Kidney (tissue), 14 donors: ENCODE measurements around the gene TMEM170A. TPM values are rescaled to one million over a fixed set of nuclear protein-coding genes. Genes with fewer than 3 reads are reported as not detected.
A peak's percentile ranks its signal among the peaks of the same experiment; 100 is the strongest.
"Not testable (repeated sequence)": the region's sequence is repeated elsewhere in the genome, so short reads cannot be mapped to it uniquely, and the experiment has no call there.

Source experiments
- DNase-seq, 5 donors: peaks; one replicate each; pipeline ENCODE4 v3.0.0-alpha.2; 2013 to 2020
- FAIRE-seq: peaks from 2 replicates; lab custom pipeline; 2012; peaks lifted over from hg19 to GRCh38; lab: Jason Lieb, UNC
- H3K27ac ChIP-seq, 2 donors: one replicate each; pipeline ENCODE4 v1.7.0; 2013; ENCODE audit warnings: low read depth in 2 of 2, low read length in 2 of 2, inconsistent platforms in 1 of 2
- H3K27me3 ChIP-seq: one replicate; pipeline ENCODE4 v1.7.1; 2013; ENCODE audit warnings: low read length, inconsistent platforms; ENCODE audit not compliant: control insufficient read depth, insufficient read depth
- H3K36me3 ChIP-seq, 3 donors: one replicate each; pipeline versions ENCODE4 v1.7.0 to v1.7.1; 2013; ENCODE audit warnings: low read length in 3 of 3, control low read depth in 1 of 3, inconsistent platforms in 1 of 3; ENCODE audit not compliant: insufficient read depth in 3 of 3, control insufficient read depth in 2 of 3
- H3K4me1 ChIP-seq, 3 donors: one replicate each; pipeline versions ENCODE4 v1.7.0 to v1.7.1; 2013; ENCODE audit warnings: low read length in 3 of 3, inconsistent platforms in 1 of 3, low read depth in 1 of 3; ENCODE audit not compliant: control insufficient read depth in 2 of 3, insufficient read depth in 2 of 3
- H3K4me3 ChIP-seq, 3 donors: one replicate each; pipeline versions ENCODE4 v1.7.0 to v1.8.1; 2013; ENCODE audit warnings: low read length in 3 of 3, control low read depth in 1 of 3, inconsistent platforms in 1 of 3
- H3K9ac ChIP-seq, 3 donors: one replicate each; pipeline versions ENCODE4 v1.7.0 to v1.7.1; 2013; ENCODE audit warnings: low read length in 3 of 3, control low read depth in 1 of 3, inconsistent platforms in 1 of 3
- H3K9me3 ChIP-seq, 3 donors: one replicate each; pipeline versions ENCODE4 v1.7.0 to v1.7.1; 2013; ENCODE audit warnings: low read length in 3 of 3, control low read depth in 1 of 3, inconsistent platforms in 1 of 3; ENCODE audit not compliant: control insufficient read depth in 2 of 3, insufficient read depth in 1 of 3
- intact Hi-C: fragments of 100-400 bp; cut with DNase I; formaldehyde crosslinking; loops from one replicate; pipeline ENCODE4 v1.11.1; 2022
- polyA plus RNA-seq: library from polyadenylated mRNA; stranded (reverse); fragments of 350-450 nt; fragmentation: Illumina TruSeq; extraction: RNeasy Lipid Tissue Mini Kit (QIAGEN cat#74804); gene quantifications from one replicate; pipeline ENCODE4 v1.2.3, GENCODE V29; 2014; ENCODE audit warnings: low read depth, low replicate concordance; ENCODE audit not compliant: insufficient read depth
- total RNA-seq: library from RNA; stranded (reverse); fragmentation: NEBNext Ultra II Directional; extraction: Animal tissue kit (Norgen Biotek cat#: 25700); gene quantifications from one replicate; pipeline ENCODE4 v1.2.1, GENCODE V29; 2021
- TF ChIP-seq, protein P1 (sequence below): IDR thresholded peaks from 3 replicates; pipeline ENCODE4 v1.5.1; 2012; ENCODE audit warnings: mild to moderate bottlenecking, moderate library complexity, borderline replicate concordance; ENCODE audit not compliant: insufficient read depth; ENCODE audit errors: extremely low read depth
- donor health status: control.
- donor health status: control.
- donor health status: control.
- donor health status: control.
- donor health status: control.
- donor health status: DM: yes; HTN: yes; CAD: no.
- donor health status: Normal renal cell carcinoma (clear cell type).

TMEM170A gene
- total and polyA plus RNA-seq, 2 donors from 2014 or later, result 10.2 to 22.8 TPM

DNA sequence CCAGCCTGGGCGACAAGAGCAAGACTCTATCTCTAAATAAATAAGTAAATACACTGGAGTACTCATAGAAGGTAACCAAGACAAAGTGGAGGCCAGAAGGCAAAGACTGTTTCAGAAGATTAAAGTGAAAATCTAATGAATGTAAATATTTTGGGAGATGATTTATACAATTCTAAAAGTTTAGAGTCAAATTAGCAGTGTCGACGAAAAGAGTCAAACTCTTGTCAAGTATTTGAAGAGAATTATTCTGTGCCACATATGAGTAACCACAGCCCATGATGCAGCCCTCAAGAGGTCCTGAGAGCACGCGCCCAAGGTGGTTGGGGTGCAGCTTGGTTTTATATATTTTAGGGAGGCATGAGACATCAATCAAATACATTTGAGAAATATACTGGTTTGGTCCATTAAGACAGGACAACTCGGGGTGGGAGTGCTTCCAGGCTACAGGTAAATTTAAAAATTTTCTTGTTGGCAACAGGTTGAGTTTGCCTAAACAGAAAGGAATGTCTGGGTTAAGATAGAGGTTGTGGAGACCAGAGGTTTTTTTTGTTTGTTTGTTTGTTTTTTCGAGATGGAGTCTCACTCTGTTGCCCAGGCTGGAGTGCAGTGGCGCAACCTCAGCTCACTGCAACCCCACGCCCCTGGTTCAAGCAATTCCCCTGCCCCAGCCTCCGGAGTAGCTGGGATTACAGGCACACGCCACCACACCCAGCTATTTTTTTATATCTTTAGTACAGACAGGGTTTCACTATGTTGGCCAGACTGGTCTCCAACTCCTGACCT is 34.7 kb downstream of the TMEM170A start:
- Histone ChIP-seq H3K4me3 (no peak overlapping the region), H3K36me3 (no peaks in the 10 kb centered on the region), H3K27me3 (no peaks in the 10 kb centered on the region), H3K27ac (no peak overlapping the region), H3K4me1 (peaks cover 0 to 7% (median 6%) of the 10 kb centered on the region in 3 donors), H3K9ac (no peak overlapping the region), H3K9me3 (no peaks in the 10 kb centered on the region)
- FAIRE-seq, result no peak
- intact Hi-C loops, result no loop called here
- no peak for DNase-seq
- TF ChIP-seq, protein P1, sequence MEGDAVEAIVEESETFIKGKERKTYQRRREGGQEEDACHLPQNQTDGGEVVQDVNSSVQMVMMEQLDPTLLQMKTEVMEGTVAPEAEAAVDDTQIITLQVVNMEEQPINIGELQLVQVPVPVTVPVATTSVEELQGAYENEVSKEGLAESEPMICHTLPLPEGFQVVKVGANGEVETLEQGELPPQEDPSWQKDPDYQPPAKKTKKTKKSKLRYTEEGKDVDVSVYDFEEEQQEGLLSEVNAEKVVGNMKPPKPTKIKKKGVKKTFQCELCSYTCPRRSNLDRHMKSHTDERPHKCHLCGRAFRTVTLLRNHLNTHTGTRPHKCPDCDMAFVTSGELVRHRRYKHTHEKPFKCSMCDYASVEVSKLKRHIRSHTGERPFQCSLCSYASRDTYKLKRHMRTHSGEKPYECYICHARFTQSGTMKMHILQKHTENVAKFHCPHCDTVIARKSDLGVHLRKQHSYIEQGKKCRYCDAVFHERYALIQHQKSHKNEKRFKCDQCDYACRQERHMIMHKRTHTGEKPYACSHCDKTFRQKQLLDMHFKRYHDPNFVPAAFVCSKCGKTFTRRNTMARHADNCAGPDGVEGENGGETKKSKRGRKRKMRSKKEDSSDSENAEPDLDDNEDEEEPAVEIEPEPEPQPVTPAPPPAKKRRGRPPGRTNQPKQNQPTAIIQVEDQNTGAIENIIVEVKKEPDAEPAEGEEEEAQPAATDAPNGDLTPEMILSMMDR, result no peak

DNA sequence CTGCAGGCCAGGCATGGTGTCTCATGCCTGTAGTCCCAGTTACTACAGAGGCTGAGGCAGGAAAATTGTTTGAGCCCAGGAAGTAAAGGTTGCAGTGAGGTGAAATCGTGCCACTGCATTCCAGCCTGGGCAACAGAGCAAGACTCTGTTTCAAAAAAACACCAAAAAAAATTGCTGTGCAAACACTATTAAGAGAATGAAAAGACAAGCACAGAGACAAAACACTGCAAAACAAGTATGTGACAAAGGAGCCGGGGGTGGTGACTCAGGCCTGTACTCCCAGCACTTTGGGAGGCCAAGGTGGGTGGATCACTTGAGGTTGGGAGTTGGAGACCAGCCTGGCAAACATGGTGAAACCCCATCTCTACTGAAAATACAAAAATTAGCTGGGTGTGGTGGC is 38.0 kb downstream of the TMEM170A start:
- DNase-seq, H3K9ac ChIP-seq, H3K27ac ChIP-seq, H3K4me3 ChIP-seq, intact Hi-C loops, H3K4me1 ChIP-seq, FAIRE-seq, H3K36me3 ChIP-seq, H3K27me3 ChIP-seq, H3K9me3 ChIP-seq: not testable (repeated sequence)

DNA sequence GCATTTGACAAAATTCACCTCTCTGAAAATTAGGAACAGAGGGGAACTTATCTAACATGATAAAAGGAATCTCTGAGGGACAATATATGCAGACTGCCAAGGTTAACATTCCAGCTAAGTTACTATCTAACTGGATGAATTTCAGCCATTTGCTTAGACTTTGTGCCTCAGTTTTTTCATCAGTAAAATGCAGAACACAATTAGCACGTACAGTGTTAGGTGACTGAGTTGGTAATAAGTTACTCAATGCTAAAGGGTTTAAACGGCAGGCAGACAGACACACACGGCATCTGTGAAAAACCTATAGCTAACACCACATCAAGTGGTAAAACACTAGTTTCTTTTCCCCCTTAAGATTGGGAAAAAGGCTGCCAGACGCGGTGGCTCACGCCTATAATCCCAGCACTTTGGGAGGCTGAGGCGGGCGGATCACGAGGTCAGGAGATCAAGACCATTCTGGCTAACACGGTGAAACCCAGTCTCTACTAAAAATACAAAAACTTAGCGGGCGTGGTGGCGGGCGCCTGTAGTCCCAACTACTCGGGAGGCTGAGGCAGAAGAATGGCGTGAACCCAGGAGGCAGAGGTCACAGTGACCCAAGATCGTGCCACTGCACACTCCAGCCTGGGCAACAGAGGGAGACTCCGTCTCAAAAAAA is 40.3 kb downstream of the TMEM170A start:
- H3K36me3 ChIP-seq, H3K9ac ChIP-seq, intact Hi-C loops, H3K27me3 ChIP-seq, H3K9me3 ChIP-seq: not testable (repeated sequence)
- peak in 2 of 5 donors; percentile 66 to 71 for DNase-seq
- FAIRE-seq, result peak; percentile 33
- H3K4me1 ChIP-seq, result peaks cover 0 to 13% (median 10%) of the 10 kb centered on the region in 3 donors
- peak overlapping the region; percentile 48 to 60 for H3K27ac ChIP-seq
- peak overlapping the region in 1 of 3 donors; percentile 40 for H3K4me3 ChIP-seq

DNA sequence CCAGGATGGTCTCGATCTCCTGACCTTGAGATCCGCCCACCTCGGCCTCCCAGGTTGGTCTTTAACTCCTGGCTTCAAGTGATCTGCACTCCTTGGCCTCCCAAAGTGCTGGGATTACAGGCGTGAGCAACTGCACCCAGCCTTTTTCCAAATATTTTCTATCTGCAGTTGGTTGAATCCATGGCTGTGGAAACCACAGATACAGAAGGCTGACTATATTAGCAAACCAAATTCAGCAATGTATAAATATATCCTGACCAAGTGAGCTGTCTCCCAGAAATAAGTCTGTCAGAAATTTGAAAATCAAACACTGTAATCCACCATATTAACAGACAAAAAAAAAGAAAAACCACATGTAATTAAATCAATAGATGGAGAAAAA is 40.8 kb downstream of the TMEM170A start:
- intact Hi-C loops, result no loop called here
- no peaks in the 10 kb centered on the region for H3K9me3 ChIP-seq
- no peak overlapping the region for H3K9ac ChIP-seq
- no peak overlapping the region for H3K4me3 ChIP-seq
- H3K4me1 ChIP-seq, result peaks cover 0 to 13% (median 10%) of the 10 kb centered on the region in 3 donors
- TF ChIP-seq, protein P1, result no peak
- no peak for DNase-seq
- peak overlapping the region in 1 of 2 donors; percentile 48 for H3K27ac ChIP-seq
- FAIRE-seq, result no peak
- no peaks in the 10 kb centered on the region for H3K36me3 ChIP-seq
- H3K27me3 ChIP-seq, result no peaks in the 10 kb centered on the region
